GM18868 (cell line): Measurements from ENCODE around the gene BAIAP2.

Experiments
- ATAC-seq: cut with Tn5 transposase; IDR thresholded peaks from one replicate; pipeline ENCODE4 v1.9.1; 2021; ENCODE audit warnings: mild to moderate bottlenecking, moderate library complexity; ENCODE audit not compliant: unreplicated experiment

Gene BAIAP2

GRCh38 chr17:81083125-81083765 lies 48.3 kb downstream of the BAIAP2 start:
- no peak for ATAC-seq

DNA sequence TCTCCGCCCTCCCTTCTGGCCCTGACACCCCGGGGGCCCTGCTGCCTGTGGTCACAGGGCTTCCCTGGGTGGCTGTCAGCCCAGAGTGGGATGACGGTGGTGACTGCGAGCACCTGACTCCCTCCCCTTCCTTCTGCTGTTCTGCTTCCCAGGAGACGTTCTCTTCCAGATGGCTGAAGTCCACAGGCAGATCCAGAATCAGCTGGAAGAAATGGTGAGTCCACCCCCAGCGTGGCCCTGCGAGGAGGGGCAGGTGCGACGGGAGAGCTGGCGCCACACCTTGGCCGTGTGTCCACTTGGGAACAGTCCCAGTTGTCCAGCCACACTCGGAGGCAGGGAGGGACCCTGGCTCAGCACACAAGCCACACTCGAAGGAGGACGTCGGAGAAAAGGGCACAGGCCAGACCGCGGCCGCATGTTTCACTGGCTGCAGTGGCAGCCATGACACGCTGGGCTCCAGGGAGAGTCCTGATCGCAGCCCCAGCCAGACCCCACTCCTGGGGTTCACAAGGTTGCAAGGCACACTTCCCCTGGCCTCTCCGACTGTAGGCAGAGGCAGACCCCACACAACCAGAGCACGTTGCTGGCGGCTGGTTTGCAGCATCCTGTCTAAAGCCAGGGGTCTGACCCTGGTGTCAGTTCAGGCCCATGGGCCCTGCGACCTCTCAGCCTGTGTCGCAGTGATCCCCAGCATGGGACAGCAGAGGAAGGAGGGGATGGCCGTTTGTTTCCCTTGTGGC lies 49.9 kb downstream of the BAIAP2 start:
- no peak for ATAC-seq

GRCh38 chr17:81085420-81085911 lies 50.5 kb downstream of the BAIAP2 start:
- ATAC-seq: no peak

DNA sequence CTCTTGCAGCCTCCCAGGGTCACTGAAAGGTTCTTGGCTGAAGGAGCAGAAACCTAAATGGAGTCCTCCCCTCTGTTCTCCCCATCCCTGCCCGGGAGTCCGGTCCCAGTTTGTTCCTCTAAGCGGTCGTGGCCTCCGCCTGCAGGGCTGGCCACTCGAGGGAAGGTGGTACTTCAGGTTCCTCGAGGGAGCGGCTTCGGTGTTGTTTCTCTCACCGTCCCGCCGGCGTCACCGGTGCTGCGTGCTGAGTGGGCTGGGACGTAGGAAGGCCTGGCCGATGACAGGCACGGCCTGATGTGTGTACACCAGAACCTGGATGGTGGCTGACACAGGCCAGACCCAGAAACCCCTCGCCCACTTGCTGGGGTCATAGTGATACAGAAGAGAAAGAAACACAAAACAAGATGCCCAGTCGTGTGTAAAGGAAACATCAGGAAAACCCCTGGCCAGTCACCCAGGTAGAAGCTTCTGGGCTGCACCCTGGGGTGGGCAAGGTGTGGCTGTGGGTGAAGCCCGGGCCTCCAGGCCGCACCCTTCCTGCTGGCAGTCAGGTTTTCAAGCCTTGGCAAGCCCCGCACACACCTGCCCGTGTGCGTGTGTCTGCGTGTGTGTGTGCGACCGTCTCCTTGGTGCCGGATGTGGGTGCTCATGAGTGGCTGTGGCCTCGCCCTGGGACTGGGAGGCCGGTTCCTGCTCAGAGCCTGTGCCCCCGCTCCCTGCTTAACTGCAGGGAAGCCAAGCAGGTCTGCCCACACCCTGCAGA lies 52.0 kb downstream of the BAIAP2 start:
- ATAC-seq: no peak

- ATAC-seq: no peak
Measured at GRCh38 chr17:81090361-81091136, 55.6 kb downstream of the BAIAP2 start.

- ATAC-seq: no peak
Measured at GRCh38 chr17:81091154-81091553, 56.2 kb downstream of the BAIAP2 start.

GRCh38 chr17:81091774-81092517 lies 57.0 kb downstream of the BAIAP2 start:
- ATAC-seq: no peak

- no peak for ATAC-seq
Measured at GRCh38 chr17:81092518-81093095, 57.7 kb downstream of the BAIAP2 start.

DNA sequence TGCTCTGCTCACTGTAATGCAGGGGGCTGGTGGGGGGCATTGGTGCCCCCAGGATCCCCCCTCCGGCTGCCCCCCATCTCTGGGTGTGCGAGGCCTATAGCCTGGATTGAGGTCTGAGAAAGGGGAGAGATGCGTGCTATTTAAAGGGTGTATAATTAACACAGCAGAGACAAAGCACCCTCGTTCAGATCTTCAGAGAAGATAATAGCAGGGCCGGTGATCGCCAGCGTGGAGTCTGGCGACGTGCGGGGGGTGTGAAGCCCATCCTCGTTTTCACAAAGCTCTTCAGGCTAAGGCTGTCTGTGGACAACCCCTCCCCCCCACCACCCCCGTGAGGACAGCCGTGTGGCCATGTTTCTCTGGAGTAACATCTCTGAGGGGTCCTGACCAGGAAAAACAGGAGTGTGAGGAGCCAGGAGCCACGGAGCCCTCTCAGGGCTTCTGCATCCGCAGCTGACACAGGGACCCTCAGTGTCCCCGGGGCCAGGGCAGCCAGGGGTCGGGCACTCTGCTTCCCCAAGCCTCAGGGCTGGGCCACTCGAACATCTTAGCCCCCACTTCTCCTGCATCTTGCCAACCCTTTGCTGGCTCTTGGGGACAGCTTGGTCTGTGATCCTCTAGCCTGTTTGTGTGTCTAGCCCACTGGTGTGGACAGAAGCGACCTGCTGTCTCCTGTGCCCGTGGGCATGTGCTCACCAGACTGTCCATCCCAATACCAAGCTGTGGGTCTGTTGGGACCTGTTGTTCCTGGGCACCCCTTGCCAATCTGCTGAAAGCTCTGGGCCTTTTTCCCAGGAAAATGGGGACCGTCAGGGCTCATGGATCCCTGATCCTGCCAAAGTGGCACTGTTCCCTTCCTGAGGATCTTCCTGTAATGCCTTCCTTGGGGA lies 58.9 kb downstream of the BAIAP2 start:
- ATAC-seq: no peak

DNA sequence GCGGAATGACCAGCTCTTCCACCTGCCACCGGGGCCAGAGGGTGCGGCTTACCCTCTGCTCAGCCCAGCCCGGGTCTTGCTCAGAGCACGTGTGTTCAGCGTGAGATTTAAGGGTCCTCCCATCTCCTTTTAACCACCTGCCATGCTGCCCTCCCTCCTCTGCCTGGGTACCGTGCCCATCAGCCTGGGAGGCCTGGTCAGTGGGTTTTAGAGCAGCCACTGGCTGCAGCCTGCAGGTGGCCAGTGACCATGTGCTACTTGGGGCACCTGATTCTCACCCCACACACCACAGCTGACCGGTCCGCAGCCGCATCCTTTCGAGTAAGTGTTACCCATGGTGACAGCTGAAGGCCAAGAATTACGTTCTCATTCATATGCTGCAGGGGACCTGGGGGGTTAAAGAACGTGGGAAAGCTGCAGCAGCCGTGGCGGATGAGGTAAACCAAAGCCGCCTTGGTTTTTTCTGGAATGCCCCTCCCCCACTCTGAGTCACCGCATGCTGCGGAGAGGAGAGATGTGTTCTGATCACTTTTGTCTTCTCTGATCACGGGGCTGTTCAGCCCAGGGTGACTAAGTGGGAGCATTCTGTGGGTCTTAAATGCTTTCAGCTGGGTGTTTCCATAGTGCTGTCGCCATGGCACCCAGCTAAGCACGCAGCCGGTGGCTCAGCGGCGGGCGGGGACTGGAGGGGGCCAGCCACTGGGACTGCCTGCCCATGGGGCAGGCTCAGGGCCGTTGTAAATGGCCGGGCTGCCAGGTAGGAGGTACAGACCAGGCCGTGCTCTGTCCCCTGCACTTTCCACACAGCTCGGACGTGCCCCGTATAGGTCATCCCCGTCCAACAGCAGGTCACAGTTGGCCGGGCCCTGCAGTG lies 59.8 kb downstream of the BAIAP2 start:
- no peak for ATAC-seq

- no peak for ATAC-seq
Measured at GRCh38 chr17:81095383-81095762, 60.4 kb downstream of the BAIAP2 start.

GRCh38 chr17:81096741-81097133 lies 61.8 kb downstream of the BAIAP2 start:
- no peak for ATAC-seq

- no peak for ATAC-seq
Measured at GRCh38 chr17:81097134-81097942, 62.4 kb downstream of the BAIAP2 start.

GRCh38 chr17:81097943-81098308 lies 63.0 kb downstream of the BAIAP2 start:
- ATAC-seq: no peak

DNA sequence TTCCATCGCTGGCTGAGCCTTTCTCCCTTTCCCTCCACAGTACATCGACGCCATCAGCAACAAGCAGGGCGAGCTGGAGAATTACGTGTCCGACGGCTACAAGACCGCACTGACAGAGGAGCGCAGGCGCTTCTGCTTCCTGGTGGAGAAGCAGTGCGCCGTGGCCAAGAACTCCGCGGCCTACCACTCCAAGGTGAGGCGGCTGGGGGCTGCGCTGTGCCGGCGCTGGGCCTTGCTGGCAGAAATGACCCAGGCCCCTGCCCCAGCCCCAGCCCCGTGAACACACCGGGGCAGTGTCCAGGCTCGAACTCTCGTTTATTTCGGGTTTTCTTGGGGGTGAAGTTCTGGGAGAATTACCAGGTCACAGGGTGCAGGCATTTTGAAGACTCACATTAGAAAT lies 64.9 kb downstream of the BAIAP2 start:
- ATAC-seq: no peak

DNA sequence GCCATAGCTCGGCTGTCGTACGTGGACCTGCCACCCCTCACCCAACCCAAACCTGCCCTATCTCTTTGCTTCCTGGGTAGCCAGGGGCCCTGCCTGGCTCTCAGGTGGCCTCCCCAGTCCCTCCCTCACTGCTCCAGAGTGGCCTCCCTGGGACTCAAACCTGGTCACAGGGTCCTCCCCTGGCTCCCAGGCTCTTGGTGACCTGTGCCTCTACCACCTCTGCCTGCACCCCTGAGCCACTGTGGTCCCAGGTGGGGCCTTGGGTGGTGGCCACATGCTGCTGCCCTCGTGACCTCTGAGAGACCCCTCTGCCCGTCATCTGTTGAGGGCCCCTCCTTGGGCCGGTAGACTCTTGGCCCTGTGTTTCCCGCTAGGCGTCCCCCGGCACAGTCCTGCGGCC lies 65.7 kb downstream of the BAIAP2 start:
- ATAC-seq: no peak

DNA sequence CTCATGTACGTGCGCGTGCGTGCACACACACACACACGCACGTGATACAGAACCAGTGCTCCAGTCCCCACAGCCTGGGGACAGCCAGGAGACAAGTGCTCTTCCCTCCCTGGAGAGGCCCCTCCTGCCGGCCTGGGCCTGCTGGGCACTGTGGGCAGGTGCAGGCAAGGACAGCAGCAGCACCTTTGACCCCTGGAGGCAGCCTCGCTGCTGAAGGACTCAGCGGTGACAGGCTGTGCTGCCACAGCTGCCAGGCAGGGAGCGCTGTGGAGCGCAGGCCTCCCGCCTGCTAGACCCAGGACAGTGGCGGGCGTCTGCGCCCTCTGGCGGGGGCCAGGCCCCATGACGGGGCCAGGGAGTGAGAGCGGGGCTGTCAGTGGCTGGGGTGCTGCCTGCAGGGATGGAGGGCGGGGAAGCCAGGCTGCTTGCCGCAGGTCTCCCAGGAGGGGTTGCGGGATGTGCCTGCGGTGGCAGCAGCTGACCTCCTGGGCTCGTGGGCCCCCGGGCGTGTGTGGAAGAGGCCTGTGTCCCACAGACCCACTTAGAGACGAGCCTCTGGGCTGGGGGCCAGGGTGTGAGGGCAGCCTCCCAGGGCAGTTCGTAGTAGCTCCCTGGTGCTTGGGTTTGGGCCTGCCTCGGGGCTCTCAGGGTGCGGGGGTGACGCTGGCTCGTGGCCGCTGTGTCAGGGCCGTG lies 66.8 kb downstream of the BAIAP2 start:
- ATAC-seq: peak; percentile 85
